ENCODE results near the gene PPRC1. TPM values are rescaled to one million over a fixed set of nuclear protein-coding genes. Genes with fewer than 3 reads are reported as not detected.

Gene PPRC1, protein sequence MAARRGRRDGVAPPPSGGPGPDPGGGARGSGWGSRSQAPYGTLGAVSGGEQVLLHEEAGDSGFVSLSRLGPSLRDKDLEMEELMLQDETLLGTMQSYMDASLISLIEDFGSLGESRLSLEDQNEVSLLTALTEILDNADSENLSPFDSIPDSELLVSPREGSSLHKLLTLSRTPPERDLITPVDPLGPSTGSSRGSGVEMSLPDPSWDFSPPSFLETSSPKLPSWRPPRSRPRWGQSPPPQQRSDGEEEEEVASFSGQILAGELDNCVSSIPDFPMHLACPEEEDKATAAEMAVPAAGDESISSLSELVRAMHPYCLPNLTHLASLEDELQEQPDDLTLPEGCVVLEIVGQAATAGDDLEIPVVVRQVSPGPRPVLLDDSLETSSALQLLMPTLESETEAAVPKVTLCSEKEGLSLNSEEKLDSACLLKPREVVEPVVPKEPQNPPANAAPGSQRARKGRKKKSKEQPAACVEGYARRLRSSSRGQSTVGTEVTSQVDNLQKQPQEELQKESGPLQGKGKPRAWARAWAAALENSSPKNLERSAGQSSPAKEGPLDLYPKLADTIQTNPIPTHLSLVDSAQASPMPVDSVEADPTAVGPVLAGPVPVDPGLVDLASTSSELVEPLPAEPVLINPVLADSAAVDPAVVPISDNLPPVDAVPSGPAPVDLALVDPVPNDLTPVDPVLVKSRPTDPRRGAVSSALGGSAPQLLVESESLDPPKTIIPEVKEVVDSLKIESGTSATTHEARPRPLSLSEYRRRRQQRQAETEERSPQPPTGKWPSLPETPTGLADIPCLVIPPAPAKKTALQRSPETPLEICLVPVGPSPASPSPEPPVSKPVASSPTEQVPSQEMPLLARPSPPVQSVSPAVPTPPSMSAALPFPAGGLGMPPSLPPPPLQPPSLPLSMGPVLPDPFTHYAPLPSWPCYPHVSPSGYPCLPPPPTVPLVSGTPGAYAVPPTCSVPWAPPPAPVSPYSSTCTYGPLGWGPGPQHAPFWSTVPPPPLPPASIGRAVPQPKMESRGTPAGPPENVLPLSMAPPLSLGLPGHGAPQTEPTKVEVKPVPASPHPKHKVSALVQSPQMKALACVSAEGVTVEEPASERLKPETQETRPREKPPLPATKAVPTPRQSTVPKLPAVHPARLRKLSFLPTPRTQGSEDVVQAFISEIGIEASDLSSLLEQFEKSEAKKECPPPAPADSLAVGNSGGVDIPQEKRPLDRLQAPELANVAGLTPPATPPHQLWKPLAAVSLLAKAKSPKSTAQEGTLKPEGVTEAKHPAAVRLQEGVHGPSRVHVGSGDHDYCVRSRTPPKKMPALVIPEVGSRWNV (N-terminal part only)
- total RNA-seq = 10 to 100 TPM; 15.8 to 22.6 TPM

DNA sequence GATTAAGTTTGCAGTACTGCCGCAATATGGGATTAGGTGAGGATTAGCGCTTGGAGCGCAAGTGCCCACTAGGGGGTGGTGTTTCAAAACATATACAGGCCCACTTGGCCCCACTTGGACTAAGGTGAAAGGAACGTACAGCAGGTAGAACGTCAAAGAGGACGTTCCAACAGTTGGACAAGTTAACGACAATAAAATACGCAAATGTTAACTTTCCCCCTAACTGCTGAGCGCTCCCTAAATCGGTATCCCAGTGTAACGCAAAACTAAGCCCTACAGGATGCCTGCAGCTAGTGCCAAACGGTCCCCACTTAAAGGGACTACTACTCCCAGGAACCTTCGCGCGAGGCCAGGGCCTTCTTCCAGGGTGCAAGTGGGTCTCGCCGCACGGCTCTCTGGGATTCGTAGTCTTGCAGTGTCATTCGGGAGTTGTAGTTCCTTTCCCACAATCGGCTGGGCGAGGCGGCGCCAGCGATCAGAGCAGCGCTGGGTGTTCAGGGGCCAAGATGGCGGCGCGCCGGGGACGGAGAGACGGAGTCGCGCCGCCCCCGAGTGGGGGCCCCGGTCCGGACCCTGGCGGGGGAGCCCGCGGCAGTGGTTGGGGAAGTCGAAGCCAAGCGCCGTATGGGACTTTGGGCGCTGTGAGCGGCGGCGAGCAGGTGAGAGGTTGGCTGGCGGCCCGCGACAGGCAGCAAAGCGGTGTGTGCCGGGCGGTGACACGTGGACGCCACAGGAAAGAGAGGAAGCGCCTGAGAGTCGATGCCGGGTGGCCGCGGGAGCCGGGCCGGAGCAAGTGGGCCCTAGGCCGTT lies at the start of gene PPRC1:
TSS of gene PPRC1 (plus strand) at position 478 of the 810 bp plus-strand sequence. CDS start at position 507, 29 bp downstream.

GRCh38 chr10:102120142-102120990 lies 12.5 kb upstream of the PPRC1 start, which contains the start of gene LDB1:
LDB1 (minus strand) TSS chr10:102120368; CDS start chr10:102120110, 258 bp downstream.

DNA sequence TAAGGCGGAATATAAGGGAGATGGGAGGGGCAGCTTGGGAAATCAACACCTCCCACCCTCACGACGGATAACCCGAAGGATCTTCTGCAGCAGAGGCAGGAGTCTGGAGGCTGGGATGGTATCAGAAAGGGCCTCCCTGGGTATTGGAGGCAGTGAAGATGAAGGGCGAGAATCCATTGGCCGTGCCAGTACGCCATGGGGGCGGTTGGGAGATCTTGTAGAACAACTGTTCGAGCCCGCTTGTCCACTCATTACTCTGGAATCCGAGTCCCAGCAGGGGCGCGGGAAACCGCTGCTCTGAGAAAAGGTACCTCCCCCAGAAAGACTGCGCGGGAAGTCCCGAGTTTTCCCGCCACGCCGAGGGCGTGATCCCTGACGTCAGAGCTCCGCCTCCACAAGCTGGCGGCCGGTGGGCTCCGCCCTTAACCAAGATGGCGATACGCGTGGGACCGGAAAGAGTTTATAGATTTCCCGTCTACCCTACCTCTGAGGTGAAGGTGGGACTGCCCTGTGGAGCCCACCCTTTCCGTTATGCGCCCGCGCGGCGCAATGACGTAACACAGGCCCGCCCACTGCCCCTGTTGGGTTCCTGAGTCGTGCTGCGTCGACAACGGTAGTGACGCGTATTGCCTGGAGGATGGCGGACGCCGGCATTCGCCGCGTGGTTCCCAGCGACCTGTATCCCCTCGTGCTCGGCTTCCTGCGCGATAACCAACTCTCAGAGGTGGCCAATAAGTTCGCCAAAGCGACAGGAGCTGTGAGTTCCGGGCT lies 19.1 kb downstream of the PPRC1 start, which contains the start of gene NOLC1:
TSS of gene NOLC1 (plus strand) at position 616 of the 771 bp plus-strand sequence. CDS start at position 638, 22 bp downstream.

Small RNAs within 50 kb of the gene (small RNA-seq; reads per million reads assigned to genes)
- gene AL500527.1 = 0 reads per million in 2 donors
- 0 reads per million in 2 donors for gene AL500527.2

Other genes starting within 250 kb of the PPRC1 start
- gene ARMH3, start 76.9 kb upstream of the PPRC1 start, total RNA-seq = 10 to 100 TPM in 1 of 2 donors, 1 to 10 TPM in 1; 7.6 to 10.3 TPM
- 10 to 100 TPM; 34.8 to 41.0 TPM for gene HPS6, start 67.7 kb upstream of the PPRC1 start, total RNA-seq
- 10 to 100 TPM; 74.3 to 79.3 TPM for gene LDB1, start 12.7 kb upstream of the PPRC1 start, total RNA-seq
- gene NOLC1, start 19.3 kb downstream of the PPRC1 start, total RNA-seq = 10 to 100 TPM; 33.0 to 82.9 TPM
- gene ELOVL3, start 93.3 kb downstream of the PPRC1 start, total RNA-seq = under 1 TPM; 0.33 to 0.34 TPM
- not detected for gene PITX3, start 108.5 kb downstream of the PPRC1 start, total RNA-seq
- gene GBF1, start 112.5 kb downstream of the PPRC1 start, total RNA-seq = 10 to 100 TPM; 29.3 to 35.4 TPM